ENCODE data around the gene TMEM248. TPM values are rescaled to one million over a fixed set of nuclear protein-coding genes. Genes with fewer than 3 reads are reported as not detected.
"Not testable (repeated sequence)": the region's sequence is repeated elsewhere in the genome, so short reads cannot be mapped to it uniquely, and the experiment has no call there.

TMEM248 gene
- total RNA-seq, 2 donors from 2014 or later = 77.9 to 79.8 TPM

DNA sequence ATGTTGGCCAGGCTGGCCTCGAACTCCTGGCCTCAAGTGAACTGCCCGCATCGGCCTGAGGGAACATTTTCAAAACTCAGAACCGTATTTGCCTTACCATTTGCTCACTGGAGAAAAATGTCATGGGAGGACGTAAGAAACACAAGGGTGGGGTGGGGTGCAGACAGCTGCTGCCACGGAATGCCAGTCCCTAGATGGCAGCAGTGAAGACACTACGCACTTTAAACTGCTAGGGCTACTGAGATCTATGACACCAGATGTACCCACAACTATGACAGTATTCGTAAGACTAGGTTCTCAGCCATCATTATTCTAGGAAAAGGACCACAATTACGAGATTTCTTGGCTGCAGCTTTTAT, 73.6 kb downstream of the TMEM248 start:
- peak overlapping the region; percentile 93 for H3K27ac ChIP-seq (ENCODE audit: low read depth, low read length)
- not testable (repeated sequence) for H3K4me1 ChIP-seq (ENCODE audit: control insufficient read depth, insufficient read depth, low read length); H3K9me3 ChIP-seq (ENCODE audit: control insufficient read depth, low read length); H3K4me1 Mint-ChIP-seq; H3K9me3 Mint-ChIP-seq; H3K27me3 Mint-ChIP-seq (ENCODE audit: insufficient read depth); H3K27me3 ChIP-seq (ENCODE audit: control insufficient read depth, insufficient read depth, low read length, poor library complexity, severe bottlenecking)
- WGBS, 2 experiments (ENCODE audit: insufficient coverage in 1 of 2, insufficient read length in 1 of 2) = 0 to 18% methylated on average over 1 to 9 of the region's 9 CpGs
- H3K4me3 ChIP-seq (ENCODE audit: low read length) = peak overlapping the region; percentile 92
- H3K27ac Mint-ChIP-seq = peak overlapping the region; percentile 99
- peaks cover 15% of the 10 kb centered on the region for H3K36me3 ChIP-seq (ENCODE audit: control insufficient read depth, insufficient read depth, low read length)
- peak overlapping the region; percentile 95 for H3K4me3 Mint-ChIP-seq
- H3K36me3 Mint-ChIP-seq (ENCODE audit: low read depth) = peaks cover 33% of the 10 kb centered on the region
- H3K9ac ChIP-seq (ENCODE audit: extremely low read depth, low read length, poor library complexity, severe bottlenecking) = peak overlapping the region; percentile 94
- peak; percentile 60 for DNase-seq
- TF ChIP-seq, protein P1, sequence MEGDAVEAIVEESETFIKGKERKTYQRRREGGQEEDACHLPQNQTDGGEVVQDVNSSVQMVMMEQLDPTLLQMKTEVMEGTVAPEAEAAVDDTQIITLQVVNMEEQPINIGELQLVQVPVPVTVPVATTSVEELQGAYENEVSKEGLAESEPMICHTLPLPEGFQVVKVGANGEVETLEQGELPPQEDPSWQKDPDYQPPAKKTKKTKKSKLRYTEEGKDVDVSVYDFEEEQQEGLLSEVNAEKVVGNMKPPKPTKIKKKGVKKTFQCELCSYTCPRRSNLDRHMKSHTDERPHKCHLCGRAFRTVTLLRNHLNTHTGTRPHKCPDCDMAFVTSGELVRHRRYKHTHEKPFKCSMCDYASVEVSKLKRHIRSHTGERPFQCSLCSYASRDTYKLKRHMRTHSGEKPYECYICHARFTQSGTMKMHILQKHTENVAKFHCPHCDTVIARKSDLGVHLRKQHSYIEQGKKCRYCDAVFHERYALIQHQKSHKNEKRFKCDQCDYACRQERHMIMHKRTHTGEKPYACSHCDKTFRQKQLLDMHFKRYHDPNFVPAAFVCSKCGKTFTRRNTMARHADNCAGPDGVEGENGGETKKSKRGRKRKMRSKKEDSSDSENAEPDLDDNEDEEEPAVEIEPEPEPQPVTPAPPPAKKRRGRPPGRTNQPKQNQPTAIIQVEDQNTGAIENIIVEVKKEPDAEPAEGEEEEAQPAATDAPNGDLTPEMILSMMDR (conservative IDR thresholded peaks at IDR 0.05) = peak; percentile 63

DNA sequence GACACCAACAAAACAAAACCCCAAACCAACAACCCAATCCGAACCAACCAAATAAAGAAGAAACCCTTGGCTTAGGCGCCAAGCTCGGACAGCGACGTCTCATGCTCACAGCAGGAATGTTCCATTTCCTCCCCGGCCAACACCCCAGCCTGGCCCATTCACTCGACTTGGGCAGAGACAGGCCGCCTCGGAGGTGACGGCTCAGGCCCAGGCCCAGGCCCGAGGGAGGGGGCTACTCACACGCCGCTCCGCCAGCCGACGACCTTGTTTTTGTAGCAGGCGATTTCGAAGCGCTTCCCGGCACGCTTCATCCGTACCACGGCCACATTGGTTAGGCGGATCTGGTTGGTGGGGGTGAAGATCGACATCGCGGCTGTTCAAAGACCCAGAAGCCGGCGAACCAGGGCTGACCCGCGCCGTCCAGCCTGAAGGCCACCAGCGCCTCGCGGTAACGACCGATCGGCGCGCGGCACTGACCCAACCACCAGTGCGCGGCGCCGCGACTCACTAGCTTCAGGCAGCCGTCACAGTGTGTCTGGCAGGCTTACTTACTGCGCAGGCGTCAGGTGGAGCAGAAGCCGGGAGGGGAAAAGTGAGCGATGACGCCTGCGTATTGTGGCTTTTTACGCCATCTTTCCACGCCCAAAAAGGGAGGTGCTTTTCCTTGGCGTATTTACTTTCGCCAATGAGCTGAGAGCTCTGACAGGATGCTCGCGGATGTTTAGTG, 74.2 kb downstream of the TMEM248 start, which contains the start of gene SBDS:
TSS of gene SBDS (minus strand) at position 537 of the 727 bp plus-strand sequence. CDS start at position 368, 169 bp downstream.
- peak; percentile 97 for DNase-seq
- H3K4me1 Mint-ChIP-seq; H3K9me3 Mint-ChIP-seq; H3K4me1 ChIP-seq (ENCODE audit: control insufficient read depth, insufficient read depth, low read length); H3K27me3 ChIP-seq (ENCODE audit: control insufficient read depth, insufficient read depth, low read length, poor library complexity, severe bottlenecking); H3K9me3 ChIP-seq (ENCODE audit: control insufficient read depth, low read length); H3K27me3 Mint-ChIP-seq (ENCODE audit: insufficient read depth): not testable (repeated sequence)
- Mint-ChIP-seq H3K4me3 (peak within 1 kb of the TSS; percentile 95), H3K36me3 (ENCODE audit: low read depth) (peaks cover 32% of the 10 kb centered on the region), H3K27ac (peak within 1 kb of the TSS; percentile 99)
- peak within 1 kb of the TSS; percentile 93 for H3K27ac ChIP-seq (ENCODE audit: low read depth, low read length)
- H3K36me3 ChIP-seq (ENCODE audit: control insufficient read depth, insufficient read depth, low read length) = peaks cover 15% of the 10 kb centered on the region
- H3K9ac ChIP-seq (ENCODE audit: extremely low read depth, low read length, poor library complexity, severe bottlenecking) = peak within 1 kb of the TSS; percentile 94
- peak within 1 kb of the TSS; percentile 92 for H3K4me3 ChIP-seq (ENCODE audit: low read length)
- 0% methylated on average over 19 to 59 of the region's 59 CpGs for WGBS, 2 experiments (ENCODE audit: insufficient coverage in 1 of 2, insufficient read length in 1 of 2)

DNA sequence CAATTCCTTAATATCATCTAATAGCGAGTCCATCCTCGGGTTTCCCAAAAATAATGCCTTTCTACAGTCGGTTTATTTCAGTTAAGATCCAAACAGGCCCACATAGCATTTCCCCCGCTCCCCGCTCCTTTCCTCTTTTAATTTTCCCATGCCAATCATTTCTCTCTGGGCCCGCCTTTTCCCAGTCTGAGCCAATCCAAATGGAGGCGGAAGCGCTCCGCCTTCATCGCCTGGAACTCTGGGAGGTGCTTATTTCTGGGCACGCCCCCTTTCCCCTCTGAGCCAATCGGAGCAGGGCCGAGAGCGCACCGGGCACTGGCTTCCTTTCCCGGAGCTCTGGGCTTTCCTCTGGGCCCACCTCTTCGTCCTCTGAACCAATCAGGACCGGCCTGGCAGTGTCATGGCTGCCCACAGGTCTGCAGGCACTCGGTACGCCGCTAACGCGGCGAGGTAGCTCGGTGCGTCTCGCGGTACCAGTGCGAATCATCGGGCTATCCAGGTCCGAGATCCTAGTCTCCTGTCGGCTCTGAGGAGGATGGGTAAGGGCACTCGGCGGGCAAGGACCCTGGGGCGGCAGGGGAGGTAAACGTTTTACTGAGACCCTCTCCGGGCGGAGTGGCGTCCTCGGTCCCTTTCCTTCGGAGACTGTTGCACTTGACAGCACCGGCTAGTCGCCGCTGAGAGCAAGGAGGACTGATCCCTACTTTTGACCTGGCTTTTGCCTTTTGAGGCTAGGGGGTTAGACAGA, 75.6 kb downstream of the TMEM248 start, which contains the start of gene TYW1:
TSS of gene TYW1 (plus strand) at position 390 of the 748 bp plus-strand sequence. CDS start at position 536, 146 bp downstream.
- not testable (repeated sequence) for H3K27me3 ChIP-seq (ENCODE audit: control insufficient read depth, insufficient read depth, low read length, poor library complexity, severe bottlenecking); H3K9me3 ChIP-seq (ENCODE audit: control insufficient read depth, low read length); H3K27ac ChIP-seq (ENCODE audit: low read depth, low read length); H3K4me1 ChIP-seq (ENCODE audit: control insufficient read depth, insufficient read depth, low read length); H3K27me3 Mint-ChIP-seq (ENCODE audit: insufficient read depth); H3K4me1 Mint-ChIP-seq; H3K9me3 Mint-ChIP-seq
- Histone ChIP-seq H3K9ac (ENCODE audit: extremely low read depth, low read length, poor library complexity, severe bottlenecking) (peak within 1 kb of the TSS; percentile 86), H3K36me3 (ENCODE audit: control insufficient read depth, insufficient read depth, low read length) (peaks cover 15% of the 10 kb centered on the region), H3K4me3 (ENCODE audit: low read length) (peak within 1 kb of the TSS; percentile 94)
- peak within 1 kb of the TSS; percentile 95 for H3K4me3 Mint-ChIP-seq
- peak within 1 kb of the TSS; percentile 99 for H3K27ac Mint-ChIP-seq
- 0% methylated on average over 5 to 43 of the region's 44 CpGs for WGBS, 2 experiments (ENCODE audit: insufficient coverage in 1 of 2, insufficient read length in 1 of 2)
- peaks cover 19% of the 10 kb centered on the region for H3K36me3 Mint-ChIP-seq (ENCODE audit: low read depth)
- DNase-seq = peak; percentile 99

DNA sequence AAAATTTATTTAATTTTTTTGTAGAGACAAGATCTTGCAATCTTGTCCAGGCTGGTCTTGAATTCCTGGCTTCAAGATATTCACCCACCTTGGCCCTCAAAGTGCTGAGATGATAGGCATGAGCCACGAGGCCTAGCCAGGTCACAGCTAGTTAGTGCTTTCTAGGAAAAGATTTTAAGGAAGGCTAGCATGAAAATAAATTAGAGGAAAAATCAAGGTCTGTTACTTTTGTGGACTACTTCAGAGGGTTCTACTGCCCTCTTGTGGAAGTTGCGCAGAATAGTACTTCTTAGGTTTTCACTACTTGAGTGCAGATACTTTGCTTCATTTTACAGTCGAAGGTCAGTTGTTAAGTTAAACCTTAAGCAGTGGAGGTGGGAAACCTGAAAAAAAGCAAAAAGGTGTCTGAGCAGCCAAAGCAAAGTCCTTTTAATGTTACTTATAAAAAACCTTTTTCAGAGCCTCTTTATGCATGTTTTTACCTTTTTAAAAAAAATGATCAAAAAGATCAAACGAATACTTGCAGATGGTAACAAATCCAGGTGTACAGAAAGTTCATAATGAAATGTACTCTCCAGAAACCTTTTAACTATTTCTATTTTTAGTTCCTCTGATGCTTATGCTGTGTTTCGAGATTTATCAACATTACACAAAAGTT, 79.7 kb downstream of the TMEM248 start:
- H3K4me3 ChIP-seq (ENCODE audit: low read length); H3K4me3 Mint-ChIP-seq; H3K4me1 Mint-ChIP-seq; H3K9ac ChIP-seq (ENCODE audit: extremely low read depth, low read length, poor library complexity, severe bottlenecking); H3K27ac Mint-ChIP-seq; DNase-seq; H3K27me3 Mint-ChIP-seq (ENCODE audit: insufficient read depth); H3K27me3 ChIP-seq (ENCODE audit: control insufficient read depth, insufficient read depth, low read length, poor library complexity, severe bottlenecking); H3K9me3 ChIP-seq (ENCODE audit: control insufficient read depth, low read length); H3K4me1 ChIP-seq (ENCODE audit: control insufficient read depth, insufficient read depth, low read length); H3K27ac ChIP-seq (ENCODE audit: low read depth, low read length); H3K9me3 Mint-ChIP-seq: not testable (repeated sequence)
- TF ChIP-seq, protein P1 (conservative IDR thresholded peaks at IDR 0.05) = peak; percentile 63
- H3K36me3 Mint-ChIP-seq (ENCODE audit: low read depth) = peaks cover 32% of the 10 kb centered on the region
- peaks cover 13% of the 10 kb centered on the region for H3K36me3 ChIP-seq (ENCODE audit: control insufficient read depth, insufficient read depth, low read length)
- 78 to 100% methylated on average over 1 to 3 of the region's 5 CpGs for WGBS, 2 experiments (ENCODE audit: insufficient coverage in 1 of 2, insufficient read length in 1 of 2)

DNA sequence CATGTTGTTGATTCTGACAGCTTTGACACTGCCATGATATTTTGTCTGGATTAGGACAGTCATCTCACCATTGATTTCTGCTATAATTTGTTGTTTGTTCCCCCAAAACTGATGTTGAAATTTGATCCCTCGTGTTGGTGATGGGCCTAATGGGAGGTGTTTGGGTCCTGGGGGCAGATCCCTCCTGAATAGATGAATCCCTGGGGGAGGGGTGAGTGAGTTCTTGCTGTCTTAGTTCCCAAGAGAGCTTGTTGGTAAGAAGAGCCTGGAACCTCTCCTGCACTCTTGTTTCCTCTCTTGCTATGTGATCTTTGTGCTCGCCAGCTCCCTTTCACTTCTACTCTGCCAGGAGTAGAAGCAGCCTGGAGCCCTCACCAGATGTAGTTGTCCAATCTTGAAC, 83.1 kb downstream of the TMEM248 start:
- peaks cover 31% of the 10 kb centered on the region for H3K36me3 ChIP-seq (ENCODE audit: control insufficient read depth, insufficient read depth, low read length)
- H3K27ac Mint-ChIP-seq; H3K9ac ChIP-seq (ENCODE audit: extremely low read depth, low read length, poor library complexity, severe bottlenecking); H3K4me3 ChIP-seq (ENCODE audit: low read length); H3K9me3 ChIP-seq (ENCODE audit: control insufficient read depth, low read length); H3K27ac ChIP-seq (ENCODE audit: low read depth, low read length); DNase-seq; H3K4me1 ChIP-seq (ENCODE audit: control insufficient read depth, insufficient read depth, low read length); H3K27me3 ChIP-seq (ENCODE audit: control insufficient read depth, insufficient read depth, low read length, poor library complexity, severe bottlenecking); H3K4me1 Mint-ChIP-seq; H3K9me3 Mint-ChIP-seq; H3K27me3 Mint-ChIP-seq (ENCODE audit: insufficient read depth); H3K4me3 Mint-ChIP-seq: not testable (repeated sequence)
- H3K36me3 Mint-ChIP-seq (ENCODE audit: low read depth) = peaks cover 56% of the 10 kb centered on the region
- WGBS, 2 experiments (ENCODE audit: insufficient coverage in 1 of 2, insufficient read length in 1 of 2) = 90% methylated on average over 2 of the region's 2 CpGs; no CpG with 5 or more reads in 1 of the 2 experiments
